Activated CD8-positive, alpha-beta memory T cell treated with anti-CD3 and anti-CD28 coated beads for 48 hours (primary cell): ENCODE results near the gene RCAN1.
"Not testable (repeated sequence)": the region's sequence is repeated elsewhere in the genome, so short reads cannot be mapped to it uniquely, and the experiment has no call there.

Experiments
- DNase-seq, 3 experiments: peaks; one replicate each; pipeline ENCODE4 v3.0.0-alpha.2; 2020; ENCODE audit warnings: low read depth in 2 of 3, low spot score in 2 of 3

The RCAN1 gene

GRCh38 chr21:34621434-34622350, 6.8 kb upstream of the RCAN1 start:
- no peak for DNase-seq

GRCh38 chr21:34619841-34620665, 5.1 kb upstream of the RCAN1 start:
- DNase-seq, result no peak

DNA sequence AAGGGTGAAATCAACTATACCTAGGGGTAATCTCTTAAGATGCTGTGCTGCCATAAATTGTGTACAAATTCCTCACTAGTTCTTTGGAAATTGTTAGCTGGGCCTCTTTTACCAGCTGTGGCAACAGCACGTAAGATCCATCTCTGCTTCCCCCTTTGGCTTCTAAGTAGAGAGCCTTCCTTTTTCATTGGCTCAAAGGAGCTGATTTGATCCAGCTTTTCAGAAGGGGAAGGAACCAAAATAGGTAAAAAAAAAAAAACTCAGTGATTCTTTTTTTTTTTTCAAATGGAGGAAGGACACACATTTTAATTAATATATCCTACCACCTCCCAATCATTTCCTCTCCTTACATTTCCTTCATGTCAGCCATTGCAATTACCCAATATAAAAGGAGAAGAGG, 4.0 kb upstream of the RCAN1 start:
- DNase-seq, result no peak

DNA sequence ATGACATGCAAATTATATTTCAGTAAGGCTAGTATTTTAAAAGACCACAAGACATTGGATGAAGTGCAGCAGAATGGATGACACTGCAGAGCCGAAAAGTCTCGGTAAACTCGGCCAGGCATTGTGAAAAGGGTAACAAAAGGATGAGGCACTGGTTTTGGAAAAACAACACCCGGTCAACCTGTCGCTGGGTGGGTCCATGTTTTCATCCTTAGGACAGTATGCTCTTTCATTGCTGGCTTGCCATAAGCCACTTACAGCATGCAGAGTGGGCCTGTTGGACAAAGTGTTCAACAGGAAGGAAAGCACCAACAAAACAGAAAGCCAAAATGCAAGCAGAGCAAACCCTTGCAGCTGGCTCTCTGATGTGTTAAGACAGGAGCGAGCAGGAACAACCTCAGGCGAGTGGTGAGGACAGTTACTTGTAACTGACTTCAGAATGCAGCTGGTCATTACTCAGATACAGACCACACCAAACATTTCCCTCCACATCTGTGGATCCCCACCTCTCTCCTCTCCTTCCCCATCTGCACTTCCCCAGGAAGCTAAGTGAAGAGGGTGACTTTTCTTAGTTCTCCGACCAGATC, 2.9 kb upstream of the RCAN1 start:
- DNase-seq, result no peak

DNA sequence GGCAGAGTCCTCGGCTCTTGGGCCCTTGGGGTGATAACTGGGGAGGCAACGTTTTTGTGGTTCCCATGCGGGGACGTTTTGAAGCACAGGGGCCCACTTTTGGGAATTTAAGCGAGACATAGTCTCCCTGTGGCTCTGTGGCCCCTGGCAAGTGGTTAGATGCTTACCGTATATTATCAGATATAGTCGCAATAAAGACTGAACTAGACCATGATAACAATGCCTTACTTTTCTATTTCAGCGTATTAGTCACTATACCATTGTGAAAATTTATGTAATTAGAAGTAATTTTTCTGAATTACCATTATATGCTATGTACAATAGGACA, 538 bp upstream of the RCAN1 start:
- no peak for DNase-seq

GRCh38 chr21:34613679-34614627, 960 bp downstream of the RCAN1 start:
- DNase-seq, result no peak

- no peak for DNase-seq
These were observed 2.4 kb downstream of the RCAN1 start for GRCh38 chr21:34612557-34612956.

DNA sequence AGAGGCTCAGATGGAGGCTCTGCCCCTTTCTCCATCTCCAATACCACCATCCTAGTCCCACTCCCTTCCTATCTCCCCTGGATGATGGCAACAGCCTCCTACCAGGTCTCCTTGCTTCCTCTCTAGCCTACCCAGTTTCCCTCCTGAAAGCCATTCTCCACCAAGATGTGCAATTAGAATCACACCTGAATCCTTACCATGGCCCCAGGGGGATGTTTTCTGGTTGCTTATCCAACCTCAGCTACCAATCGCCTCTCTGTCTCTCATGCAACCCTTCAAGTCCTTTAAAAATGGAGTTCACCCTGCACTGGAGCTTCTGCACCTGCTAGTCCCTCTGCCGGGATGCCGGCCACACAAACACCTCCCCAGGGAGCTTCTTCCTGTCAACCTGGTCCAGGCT, 2.9 kb downstream of the RCAN1 start:
- no peak for DNase-seq

GRCh38 chr21:34611528-34611927, 3.4 kb downstream of the RCAN1 start:
- no peak for DNase-seq

- no peak for DNase-seq
These were observed 4.9 kb downstream of the RCAN1 start for GRCh38 chr21:34609933-34610549.

- no peak for DNase-seq
These were observed 5.5 kb downstream of the RCAN1 start for GRCh38 chr21:34609244-34609932.

DNA sequence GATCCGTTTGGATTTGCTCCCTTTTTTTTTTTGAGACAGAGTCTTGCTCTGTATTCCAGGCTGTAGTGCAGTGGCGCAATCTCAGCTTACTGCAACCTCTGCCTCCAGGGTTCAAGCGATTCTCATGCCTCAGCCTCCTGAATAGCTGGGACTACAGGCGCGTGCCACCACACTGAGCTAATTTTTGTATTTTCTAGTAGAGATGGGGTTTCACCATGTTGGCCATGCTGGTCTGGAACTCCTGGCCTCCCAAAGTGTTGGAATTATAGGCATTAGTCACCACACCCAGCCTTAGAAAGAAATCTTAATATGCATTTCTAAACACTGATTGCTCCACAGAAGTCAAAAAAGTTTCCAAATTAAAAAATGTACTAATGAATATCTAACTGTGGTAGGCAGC, 7.5 kb downstream of the RCAN1 start:
- DNase-seq, result not testable (repeated sequence)

DNA sequence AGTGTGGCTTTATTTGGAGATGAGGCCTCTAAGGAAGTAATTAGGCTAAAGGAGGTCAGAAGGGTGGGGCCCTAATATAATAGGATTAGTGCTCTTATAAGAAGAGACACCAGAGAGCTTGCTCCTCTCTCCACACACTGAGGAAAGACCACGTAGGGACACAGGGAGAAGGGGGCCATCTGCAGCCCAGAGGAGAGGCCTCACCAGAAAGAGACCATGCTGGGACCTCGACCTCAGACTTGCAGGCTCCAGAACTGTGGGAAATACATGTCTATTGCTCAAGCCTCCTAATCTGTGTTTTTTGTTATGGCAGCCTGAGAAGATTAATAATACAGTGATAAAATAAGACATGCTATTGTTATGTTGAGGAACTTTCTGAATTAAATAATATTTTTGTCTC, 8.3 kb downstream of the RCAN1 start:
- DNase-seq, result no peak

DNA sequence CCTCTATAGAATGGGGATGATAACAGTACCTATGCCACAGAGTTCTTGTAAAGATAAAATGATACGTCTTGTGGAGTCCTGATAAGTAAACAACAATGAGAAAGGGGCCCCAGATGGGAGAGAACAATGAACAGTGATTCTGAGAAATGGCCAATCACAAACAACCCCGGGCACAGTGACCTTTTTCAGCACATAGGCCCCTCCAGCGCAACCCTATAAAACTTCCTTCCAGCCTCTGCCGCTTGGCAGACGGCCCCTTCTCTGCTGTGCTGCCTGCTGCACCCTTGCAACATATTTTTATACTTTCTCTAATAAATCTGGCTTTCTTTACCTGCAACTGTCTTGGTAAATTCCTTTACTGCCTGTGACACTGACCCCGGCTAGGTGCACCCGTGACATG, 8.9 kb downstream of the RCAN1 start:
- no peak for DNase-seq

DNA sequence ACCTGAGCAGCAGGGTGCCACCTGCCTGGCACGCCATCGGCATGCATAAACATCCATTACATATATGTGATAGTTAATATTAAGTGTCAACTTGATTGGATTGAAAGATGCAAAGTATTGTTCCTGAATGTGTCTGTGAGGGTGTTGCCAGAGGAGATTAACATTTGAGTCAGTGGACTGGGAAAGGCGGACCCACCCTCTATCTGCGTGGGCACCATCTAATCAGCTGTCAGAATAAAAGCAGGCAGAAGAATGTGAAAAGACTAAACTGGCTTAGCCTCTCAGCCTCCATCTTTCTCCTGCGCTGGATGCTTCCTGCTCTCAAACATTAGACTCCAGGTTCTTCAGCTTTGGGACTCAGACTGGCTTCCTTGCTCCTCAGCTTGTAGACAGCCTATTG, 10.0 kb downstream of the RCAN1 start:
- DNase-seq, result not testable (repeated sequence)

DNA sequence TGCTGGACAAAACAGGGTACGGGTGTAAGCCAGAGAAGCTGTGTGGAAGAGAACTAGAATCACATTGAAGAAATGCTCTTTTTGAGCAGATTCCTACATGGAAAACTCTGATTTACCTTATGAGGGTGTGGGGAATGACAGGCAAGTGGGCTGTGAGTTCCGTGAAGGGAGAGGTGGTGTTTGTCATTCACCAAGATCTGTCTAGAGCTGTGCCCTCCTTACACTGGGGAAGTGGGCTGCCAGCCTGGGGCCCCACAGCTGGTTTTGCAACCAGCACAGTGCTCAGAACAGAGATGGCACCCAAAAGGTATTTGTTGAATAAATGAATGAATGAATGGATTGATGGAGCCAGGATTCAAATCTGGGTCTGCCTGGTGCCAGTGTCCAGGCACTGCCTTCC, 10.4 kb downstream of the RCAN1 start:
- DNase-seq, result no peak

GRCh38 chr21:34603710-34604057, 11.2 kb downstream of the RCAN1 start:
- no peak for DNase-seq

DNA sequence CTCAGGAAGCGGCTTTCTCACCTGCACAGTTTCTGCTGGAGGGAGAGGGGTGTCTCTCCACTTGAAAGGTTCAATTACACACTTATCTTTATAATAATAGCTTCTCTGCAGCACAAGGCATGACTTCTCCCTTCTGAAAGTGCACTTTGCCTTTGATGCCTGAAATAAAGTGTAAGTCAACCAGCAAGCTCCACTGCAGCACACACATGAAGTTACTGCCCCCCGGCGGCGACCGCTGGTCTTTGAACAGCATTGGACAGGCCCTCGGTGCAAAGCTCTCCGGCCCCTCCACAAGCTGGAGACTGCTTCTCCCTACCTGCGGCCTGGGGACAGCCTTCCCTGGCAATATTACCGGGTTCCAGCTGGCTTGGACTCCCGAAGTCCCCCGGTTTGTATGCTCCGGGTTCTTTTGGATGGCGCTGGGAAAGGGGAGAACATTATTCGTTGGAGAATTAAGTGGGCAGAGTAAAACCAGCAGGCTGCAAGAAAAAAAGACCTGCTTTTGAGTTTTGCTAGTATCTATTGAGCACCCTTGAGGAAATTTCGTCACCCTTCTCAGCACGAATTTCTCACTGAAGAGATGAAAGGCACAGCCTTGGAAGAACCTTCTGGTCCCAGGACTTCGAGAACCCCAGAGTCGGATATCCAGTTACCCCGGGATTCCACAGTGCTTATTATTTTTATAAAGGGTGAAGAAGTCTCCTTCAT, 11.8 kb downstream of the RCAN1 start:
- peak; percentile 26 to 36 (median 31) for DNase-seq

- DNase-seq, result no peak
These were observed 12.9 kb downstream of the RCAN1 start for GRCh38 chr21:34602061-34602460.
